Measurements from ENCODE around the gene ELMO1. TPM values are rescaled to one million over a fixed set of nuclear protein-coding genes. Genes with fewer than 3 reads are reported as not detected.

The ELMO1 gene
- polyA plus RNA-seq, 1 donor (not counting 4 experiments of a cell fraction or from before 2014, with no cell fraction given), result not detected

DNA sequence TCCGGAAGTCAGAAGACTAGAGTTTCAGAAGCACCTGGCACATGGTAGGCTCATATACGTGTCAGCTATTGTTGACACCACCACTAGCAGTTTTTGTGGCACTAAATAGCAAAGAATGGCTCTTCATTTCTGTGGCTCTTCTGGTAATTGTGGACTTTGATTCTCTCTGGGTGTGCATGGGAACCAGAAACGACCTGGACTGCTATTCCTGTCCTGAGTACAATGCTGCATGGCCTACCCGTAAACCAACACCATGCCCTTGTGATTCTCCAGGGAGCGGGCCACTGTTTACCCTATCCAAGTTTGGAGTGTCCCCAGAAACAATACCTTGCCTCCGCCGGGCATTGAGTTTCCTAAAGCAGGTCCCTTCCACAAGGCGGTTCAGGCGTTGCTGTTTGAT is 561.4 kb downstream of the ELMO1 start:
- no peaks in the 10 kb centered on the region for H3K4me1 ChIP-seq (ENCODE audit: control insufficient read depth, extremely low read depth, insufficient read depth, low read length)
- TF ChIP-seq EZH2 (IDR thresholded peaks at IDR 0.05; ENCODE audit: low read length), result no peak
- TF ChIP-seq, protein P1, sequence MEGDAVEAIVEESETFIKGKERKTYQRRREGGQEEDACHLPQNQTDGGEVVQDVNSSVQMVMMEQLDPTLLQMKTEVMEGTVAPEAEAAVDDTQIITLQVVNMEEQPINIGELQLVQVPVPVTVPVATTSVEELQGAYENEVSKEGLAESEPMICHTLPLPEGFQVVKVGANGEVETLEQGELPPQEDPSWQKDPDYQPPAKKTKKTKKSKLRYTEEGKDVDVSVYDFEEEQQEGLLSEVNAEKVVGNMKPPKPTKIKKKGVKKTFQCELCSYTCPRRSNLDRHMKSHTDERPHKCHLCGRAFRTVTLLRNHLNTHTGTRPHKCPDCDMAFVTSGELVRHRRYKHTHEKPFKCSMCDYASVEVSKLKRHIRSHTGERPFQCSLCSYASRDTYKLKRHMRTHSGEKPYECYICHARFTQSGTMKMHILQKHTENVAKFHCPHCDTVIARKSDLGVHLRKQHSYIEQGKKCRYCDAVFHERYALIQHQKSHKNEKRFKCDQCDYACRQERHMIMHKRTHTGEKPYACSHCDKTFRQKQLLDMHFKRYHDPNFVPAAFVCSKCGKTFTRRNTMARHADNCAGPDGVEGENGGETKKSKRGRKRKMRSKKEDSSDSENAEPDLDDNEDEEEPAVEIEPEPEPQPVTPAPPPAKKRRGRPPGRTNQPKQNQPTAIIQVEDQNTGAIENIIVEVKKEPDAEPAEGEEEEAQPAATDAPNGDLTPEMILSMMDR (optimal IDR thresholded peaks at IDR 0.05 in 1 of 3, IDR thresholded peaks at IDR 0.05 in 1 of 3, conservative IDR thresholded peaks at IDR 0.05 in 1 of 3; ENCODE audit: extremely low read depth in 1 of 3, insufficient read depth in 2 of 3, low read length in 3 of 3), result no peak
- dilution Hi-C loops (cut with MboI; ENCODE audit: extremely low pct_ligation_motif_present, low sequenced_read_pairs), result no loop called here
- H3K27me3 ChIP-seq (ENCODE audit: control insufficient read depth, extremely low read depth, insufficient read depth, low read length), result no peaks in the 10 kb centered on the region
- H3K9me3 ChIP-seq (ENCODE audit: control insufficient read depth, low read depth, low read length), result no peaks in the 10 kb centered on the region
- H3K9ac ChIP-seq (ENCODE audit: control insufficient read depth, extremely low read depth, insufficient read depth, low read length), result no peak overlapping the region
- H3K9me1 ChIP-seq (ENCODE audit: control insufficient read depth, extremely low read depth, insufficient read depth, low read length), result no peaks in the 10 kb centered on the region
- H3K36me3 ChIP-seq (ENCODE audit: control insufficient read depth in 2 of 2, extremely low read depth in 1 of 2, insufficient read depth in 2 of 2, low read length in 2 of 2), result no peaks in the 10 kb centered on the region
- H4K20me1 ChIP-seq (ENCODE audit: control insufficient read depth, extremely low read depth, insufficient read depth, low read length), result no peaks in the 10 kb centered on the region
- no peak overlapping the region for H3K4me3 ChIP-seq (ENCODE audit: control insufficient read depth in 2 of 3, extremely low read depth in 1 of 3, insufficient read depth in 2 of 3, low read depth in 1 of 3, low read length in 3 of 3)
- no peaks in the 10 kb centered on the region for H3K79me2 ChIP-seq (ENCODE audit: control insufficient read depth, insufficient read depth, low read length)
- no peak overlapping the region for H3K27ac ChIP-seq (ENCODE audit: control insufficient read depth, insufficient read depth, low read length)
- no peak overlapping the region for H3K4me2 ChIP-seq (ENCODE audit: control insufficient read depth, extremely low read depth, insufficient read depth, low read depth, low read length)
- no peak for FAIRE-seq
- DNase-seq (ENCODE audit: low read depth, low spot score), result no peak
- no peak overlapping the region for H2AFZ ChIP-seq (ENCODE audit: control insufficient read depth, low read length)

DNA sequence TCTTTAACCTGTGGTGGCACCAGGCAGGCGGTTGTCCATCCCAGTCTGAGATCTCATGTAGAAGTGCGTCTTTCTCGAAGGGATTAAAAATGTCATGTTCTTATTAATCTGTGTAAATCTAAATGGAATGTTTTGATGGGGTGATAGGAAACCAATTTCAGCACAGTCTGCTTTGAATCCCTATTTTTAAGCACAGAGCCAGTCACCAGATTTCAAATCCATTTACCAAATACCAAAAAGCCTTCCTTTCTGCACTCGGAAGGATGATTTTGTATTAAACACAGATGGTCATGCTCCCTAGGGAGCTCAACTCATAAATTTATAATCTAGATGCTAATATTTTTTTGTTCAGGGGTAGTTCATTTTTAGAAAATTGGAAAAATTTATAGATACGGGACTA is 563.8 kb downstream of the ELMO1 start:
- no peaks in the 10 kb centered on the region for H3K27me3 ChIP-seq (ENCODE audit: control insufficient read depth, extremely low read depth, insufficient read depth, low read length)
- H4K20me1 ChIP-seq (ENCODE audit: control insufficient read depth, extremely low read depth, insufficient read depth, low read length), result no peaks in the 10 kb centered on the region
- dilution Hi-C loops (cut with MboI; ENCODE audit: extremely low pct_ligation_motif_present, low sequenced_read_pairs), result no loop called here
- H3K79me2 ChIP-seq (ENCODE audit: control insufficient read depth, insufficient read depth, low read length), result no peaks in the 10 kb centered on the region
- no peak overlapping the region for H3K4me3 ChIP-seq (ENCODE audit: control insufficient read depth in 2 of 3, extremely low read depth in 1 of 3, insufficient read depth in 2 of 3, low read depth in 1 of 3, low read length in 3 of 3)
- TF ChIP-seq, protein P1 (optimal IDR thresholded peaks at IDR 0.05 in 1 of 3, IDR thresholded peaks at IDR 0.05 in 1 of 3, conservative IDR thresholded peaks at IDR 0.05 in 1 of 3; ENCODE audit: extremely low read depth in 1 of 3, insufficient read depth in 2 of 3, low read length in 3 of 3), result no peak
- TF ChIP-seq EZH2 (IDR thresholded peaks at IDR 0.05; ENCODE audit: low read length), result no peak
- no peak overlapping the region for H3K9ac ChIP-seq (ENCODE audit: control insufficient read depth, extremely low read depth, insufficient read depth, low read length)
- DNase-seq (ENCODE audit: low read depth, low spot score) (no peak), FAIRE-seq (no peak)
- no peaks in the 10 kb centered on the region for H3K36me3 ChIP-seq (ENCODE audit: control insufficient read depth in 2 of 2, extremely low read depth in 1 of 2, insufficient read depth in 2 of 2, low read length in 2 of 2)
- H3K9me3 ChIP-seq (ENCODE audit: control insufficient read depth, low read depth, low read length), result no peaks in the 10 kb centered on the region
- H3K4me1 ChIP-seq (ENCODE audit: control insufficient read depth, extremely low read depth, insufficient read depth, low read length), result peaks cover 14% of the 10 kb centered on the region
- H3K27ac ChIP-seq (ENCODE audit: control insufficient read depth, insufficient read depth, low read length), result no peak overlapping the region
- no peak overlapping the region for H2AFZ ChIP-seq (ENCODE audit: control insufficient read depth, low read length)
- no peak overlapping the region for H3K4me2 ChIP-seq (ENCODE audit: control insufficient read depth, extremely low read depth, insufficient read depth, low read depth, low read length)
- no peaks in the 10 kb centered on the region for H3K9me1 ChIP-seq (ENCODE audit: control insufficient read depth, extremely low read depth, insufficient read depth, low read length)

Measured in keratinocyte (primary cell).